GM18520 (cell line): ENCODE data around the gene KCNMA1.

Experiments
- ATAC-seq: cut with Tn5 transposase; IDR thresholded peaks from one replicate; pipeline ENCODE4 v1.9.1; 2021; ENCODE audit not compliant: unreplicated experiment

Gene KCNMA1

GRCh38 chr10:77289027-77289501 lies 348.5 kb downstream of the KCNMA1 start:
- no peak for ATAC-seq

GRCh38 chr10:77287647-77288120 lies 349.9 kb downstream of the KCNMA1 start:
- no peak for ATAC-seq

- ATAC-seq: no peak
Measured at GRCh38 chr10:77286531-77287508, 350.8 kb downstream of the KCNMA1 start.

DNA sequence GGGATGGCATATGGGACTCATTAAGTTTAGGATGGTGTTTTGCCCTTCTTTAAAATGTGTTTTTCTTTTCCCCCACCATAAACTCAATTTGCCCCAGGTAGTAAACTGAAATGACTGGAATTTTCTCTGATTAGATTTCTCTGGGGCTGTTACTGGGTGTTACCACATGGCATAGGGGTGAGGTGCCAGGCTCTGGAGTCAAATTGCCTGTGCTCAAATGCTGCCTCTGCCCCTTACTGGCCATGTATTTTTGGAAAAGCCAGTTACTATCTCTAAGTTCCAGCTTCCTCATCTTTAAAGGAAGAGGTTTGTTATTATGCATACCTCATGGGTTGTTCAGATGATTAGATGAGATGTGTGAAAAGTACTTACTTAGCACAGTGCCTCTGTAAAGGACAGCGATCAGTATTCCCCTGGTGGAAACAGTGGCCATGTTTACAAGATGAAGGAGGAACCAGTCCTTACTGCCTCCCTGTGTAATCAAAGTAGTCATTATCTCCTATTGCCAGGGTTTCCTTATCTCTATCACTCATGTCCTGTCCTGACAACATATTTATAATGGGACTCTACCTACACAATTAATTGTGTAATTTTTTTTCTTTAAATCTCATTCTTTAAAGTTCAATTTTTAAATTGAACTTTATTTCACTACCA lies 352.0 kb downstream of the KCNMA1 start:
- no peak for ATAC-seq

- ATAC-seq: no peak
Measured at GRCh38 chr10:77284797-77285196, 352.8 kb downstream of the KCNMA1 start.

- no peak for ATAC-seq
Measured at GRCh38 chr10:77283326-77283725, 354.3 kb downstream of the KCNMA1 start.

DNA sequence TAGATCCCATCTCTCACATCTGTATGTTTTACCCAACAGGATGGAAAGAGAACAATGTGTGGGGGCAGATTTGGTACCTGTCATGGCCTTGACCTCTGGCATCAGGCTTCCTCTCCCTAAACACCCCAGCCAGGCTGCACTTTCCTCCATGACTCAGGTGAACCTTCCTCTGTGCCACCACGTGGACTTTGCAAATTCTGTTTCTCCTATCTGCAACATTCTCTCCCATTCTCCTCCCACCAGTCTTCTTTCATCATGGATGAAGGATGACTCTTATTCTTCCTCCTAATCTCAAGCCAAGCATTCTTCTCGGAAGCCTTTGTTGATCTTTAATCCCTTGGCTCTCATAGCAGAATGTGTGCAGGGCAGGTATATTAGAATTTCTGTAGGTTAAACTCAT lies 355.4 kb downstream of the KCNMA1 start:
- no peak for ATAC-seq

- ATAC-seq: no peak
Measured at GRCh38 chr10:77281719-77282118, 355.9 kb downstream of the KCNMA1 start.

GRCh38 chr10:77279207-77279606 lies 358.4 kb downstream of the KCNMA1 start:
- ATAC-seq: no peak

DNA sequence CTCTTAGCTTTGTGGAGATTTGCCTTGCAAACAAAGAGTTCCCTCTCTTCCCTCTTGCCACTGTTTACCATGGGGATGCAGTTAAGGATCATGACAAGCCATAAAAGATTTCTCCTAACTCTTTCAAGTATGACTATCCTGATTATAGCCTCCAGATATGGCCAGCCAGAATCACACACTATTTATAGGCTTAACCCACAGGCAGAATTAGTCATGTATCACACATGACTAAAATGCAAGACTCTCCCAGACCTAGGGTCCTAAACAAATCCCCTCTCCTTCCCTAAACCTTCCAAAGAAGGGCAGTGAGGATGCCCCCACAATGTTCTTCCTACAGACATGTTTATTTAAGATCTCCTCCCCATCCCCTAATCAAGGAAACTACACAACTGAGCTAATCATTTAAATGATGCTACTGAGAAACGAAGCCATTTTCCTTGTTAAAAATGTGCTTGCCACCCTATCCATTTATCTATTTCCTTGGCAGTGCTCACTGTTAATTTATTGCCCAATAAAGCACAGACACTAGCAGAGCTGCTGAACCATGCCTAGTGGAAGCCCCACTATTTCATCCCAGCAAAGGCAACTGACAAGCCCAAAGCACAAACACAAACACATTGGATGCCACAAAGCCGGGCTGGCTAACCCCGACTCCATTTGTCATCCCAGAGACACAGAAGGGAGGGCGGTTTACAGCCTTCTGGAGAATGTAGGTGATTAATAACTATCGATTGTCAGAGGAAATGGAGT lies 363.4 kb downstream of the KCNMA1 start:
- no peak for ATAC-seq

DNA sequence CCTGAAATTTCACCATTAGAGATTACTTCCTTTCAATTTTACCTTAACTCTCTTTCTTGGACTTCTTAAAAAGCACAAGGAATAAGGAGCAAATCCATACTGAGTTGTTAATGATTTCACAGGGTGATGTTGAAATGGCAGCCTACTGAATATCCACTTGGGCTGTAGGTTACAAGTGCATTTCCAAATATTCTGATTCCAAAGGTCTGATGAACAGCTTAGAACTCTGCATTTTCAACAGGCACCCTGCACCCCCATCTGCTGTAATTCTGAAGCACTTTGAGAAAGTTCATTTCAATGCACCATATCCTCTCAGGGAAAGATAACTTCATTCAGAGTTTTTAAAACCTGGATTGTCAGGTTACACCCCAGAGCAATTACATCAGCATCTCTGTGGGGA lies 368.4 kb downstream of the KCNMA1 start:
- no peak for ATAC-seq

- no peak for ATAC-seq
Measured at GRCh38 chr10:77268721-77269120, 368.9 kb downstream of the KCNMA1 start.

DNA sequence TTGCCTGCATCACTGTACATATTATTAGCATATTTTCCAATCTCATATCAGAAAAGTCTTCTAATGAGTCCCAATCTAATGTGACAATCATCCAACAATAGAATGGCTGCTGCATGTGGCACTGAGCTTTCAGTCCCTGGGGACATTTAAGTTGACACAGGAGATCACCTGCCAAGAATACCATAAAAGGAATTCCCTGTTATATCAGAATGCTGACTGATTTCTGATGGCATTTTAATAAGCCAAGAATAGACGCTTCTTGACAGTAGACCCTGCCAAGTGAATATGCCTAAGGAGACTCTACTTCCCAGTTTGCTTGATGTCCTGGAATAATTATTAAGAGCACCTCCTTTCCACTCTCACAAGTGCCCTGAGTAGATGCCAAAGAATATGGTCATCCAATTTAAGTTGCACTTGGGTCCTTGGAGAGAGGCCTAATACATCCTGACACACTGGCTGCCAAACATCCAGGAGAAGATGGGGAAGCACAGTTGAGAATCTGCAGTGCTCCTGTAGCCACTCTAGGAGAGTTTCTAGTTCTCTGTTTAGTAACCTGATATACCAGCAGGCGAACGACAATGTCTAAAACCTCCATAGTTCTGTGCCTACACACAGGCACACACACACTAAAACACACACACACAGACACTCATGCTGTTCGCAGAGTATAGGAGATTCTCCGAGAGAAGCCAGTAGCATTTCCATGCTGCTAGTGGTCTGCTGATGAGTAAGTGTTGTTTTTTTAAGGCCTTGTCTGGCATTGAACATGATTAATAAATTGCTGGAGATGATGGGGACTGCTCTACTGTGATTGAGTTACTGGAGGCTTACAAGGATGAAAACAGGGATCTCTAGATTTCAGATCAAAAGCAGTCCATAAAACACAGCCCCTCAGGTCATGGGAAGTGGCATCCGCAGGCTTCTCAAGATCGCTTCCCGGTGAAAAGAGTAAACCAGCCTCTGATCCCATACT lies 369.6 kb downstream of the KCNMA1 start:
- no peak for ATAC-seq

DNA sequence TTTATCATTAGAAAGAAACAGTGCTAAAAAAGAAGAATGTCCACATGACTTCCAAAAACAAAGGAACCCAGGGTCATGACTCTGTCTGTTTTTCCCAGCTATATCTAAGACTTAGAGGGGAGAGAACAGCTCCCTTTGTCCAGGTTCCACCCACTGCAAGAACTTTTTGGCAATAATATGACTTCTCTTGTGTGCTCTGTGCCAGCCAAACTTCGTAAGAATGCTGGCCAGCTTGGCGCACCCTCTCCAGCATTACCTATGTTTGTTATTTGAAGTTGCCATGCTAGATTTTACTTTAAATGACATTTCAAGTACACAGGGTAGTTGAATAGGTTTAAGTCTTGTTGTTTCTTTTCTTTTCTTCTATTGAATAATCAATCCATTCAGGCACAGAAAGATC lies 371.4 kb downstream of the KCNMA1 start:
- ATAC-seq: no peak

- no peak for ATAC-seq
Measured at GRCh38 chr10:77264527-77264926, 373.1 kb downstream of the KCNMA1 start.

GRCh38 chr10:77264107-77264506 lies 373.5 kb downstream of the KCNMA1 start:
- no peak for ATAC-seq

- ATAC-seq: no peak
Measured at GRCh38 chr10:77263700-77264099, 373.9 kb downstream of the KCNMA1 start.

DNA sequence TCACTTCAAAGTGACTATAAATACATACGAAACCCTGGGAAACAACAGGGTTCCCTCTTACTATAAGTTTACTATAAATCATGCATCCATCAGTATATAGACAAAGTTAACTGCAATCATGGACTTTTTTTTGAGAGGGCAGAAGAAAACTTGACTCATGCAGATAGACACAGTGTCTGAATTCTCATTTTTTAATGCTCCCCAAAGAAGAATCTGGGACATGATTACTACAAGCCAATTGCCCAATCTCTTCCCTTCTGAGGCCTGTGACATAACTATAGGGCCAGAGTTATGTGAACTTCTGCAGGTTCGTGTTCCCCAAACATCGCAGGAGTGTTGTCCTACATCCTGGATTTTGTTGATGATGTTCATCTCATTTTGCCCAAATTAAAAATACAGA lies 376.5 kb downstream of the KCNMA1 start:
- no peak for ATAC-seq

DNA sequence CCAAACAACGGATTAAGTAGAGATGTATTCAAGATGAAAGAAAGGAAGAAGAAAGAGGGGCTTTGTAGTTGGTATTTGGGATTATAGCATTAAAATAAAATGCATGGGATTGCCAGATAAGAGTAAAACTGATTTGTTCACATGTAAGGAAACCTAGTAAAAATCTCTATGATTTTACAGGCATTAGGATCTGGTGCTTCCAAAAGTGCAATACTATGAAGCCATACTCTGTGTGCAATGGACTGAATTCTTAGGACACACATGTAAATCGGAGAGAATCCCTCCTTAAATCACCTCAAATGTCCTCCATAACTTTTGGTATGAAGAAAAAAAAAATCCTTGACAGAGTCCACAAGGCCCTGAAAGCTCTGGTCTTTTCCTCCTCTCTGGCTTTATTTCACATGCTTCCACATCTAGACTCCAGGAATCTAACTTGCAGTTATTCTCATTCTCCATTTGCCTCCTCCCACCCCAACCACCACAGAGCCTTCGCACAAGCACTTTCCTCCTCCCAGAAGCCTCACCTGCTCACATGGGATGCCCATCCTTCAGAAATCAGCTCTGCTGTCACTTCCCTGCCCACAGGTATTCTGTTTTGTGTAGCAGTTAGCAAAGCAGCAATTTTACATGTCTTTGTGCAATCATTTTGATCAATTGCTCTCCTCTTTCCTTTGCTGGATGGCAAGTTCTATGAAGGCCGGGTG lies 378.3 kb downstream of the KCNMA1 start:
- ATAC-seq: no peak
